ENCODE measurements around the gene DIS3L2.

- no peak for TF ChIP-seq POLR2A (IDR thresholded peaks at IDR 0.05; ENCODE audit: control extremely low read depth in 1 of 2, low read depth in 2 of 2, low read length in 2 of 2)
- no peak for TF ChIP-seq MAX (IDR thresholded peaks at IDR 0.05)
- no peak for TF ChIP-seq ASH2L (IDR thresholded peaks at IDR 0.05; ENCODE audit: low read length)
- TF ChIP-seq CTCF (IDR thresholded peaks at IDR 0.05; ENCODE audit: control extremely low read depth in 1 of 3, insufficient read depth in 1 of 3, low read depth in 1 of 3, low read length in 3 of 3) = no peak
- TF ChIP-seq ZNF274 (IDR thresholded peaks at IDR 0.05; ENCODE audit: borderline replicate concordance, extremely low read depth, low read length) = no peak
- TF ChIP-seq ATF3 (IDR thresholded peaks at IDR 0.05; ENCODE audit: insufficient read depth, low read depth, low read length) = no peak
- TF ChIP-seq RFX5 (IDR thresholded peaks at IDR 0.05; ENCODE audit: borderline replicate concordance, low read depth, low read length) = no peak
- no peak for TF ChIP-seq EP300 (IDR thresholded peaks at IDR 0.05; ENCODE audit: borderline replicate concordance in 1 of 2, low read depth in 2 of 2, low read length in 2 of 2)
- no peak for TF ChIP-seq GABPA (IDR thresholded peaks at IDR 0.05; ENCODE audit: borderline replicate concordance, insufficient read depth, low read length)
- TF ChIP-seq E2F6 (IDR thresholded peaks at IDR 0.05) = no peak
- TF ChIP-seq JUN (IDR thresholded peaks at IDR 0.05; ENCODE audit: low read depth, low read length) = no peak
- no peak for TF ChIP-seq CEBPB (IDR thresholded peaks at IDR 0.05; ENCODE audit: low read depth, low read length)
- TF ChIP-seq BCL11A (IDR thresholded peaks at IDR 0.05; ENCODE audit: low read depth in 2 of 2, low read length in 2 of 2) = no peak
- TF ChIP-seq POLR2AphosphoS5 (IDR thresholded peaks at IDR 0.05; ENCODE audit: low read depth, low read length) = no peak
Observed at GRCh38 chr2:232023426-232023825, 61.9 kb downstream of the DIS3L2 start.

Data from H1 (cell line).